Activated CD4-positive, alpha-beta memory T cell treated with anti-CD3 and anti-CD28 coated beads for 36 hours (primary cell): Measurements from ENCODE around the gene BMPR1B. TPM values are rescaled to one million over a fixed set of nuclear protein-coding genes. Genes with fewer than 3 reads are reported as not detected.
"Not testable (repeated sequence)": the region's sequence is repeated elsewhere in the genome, so short reads cannot be mapped to it uniquely, and the experiment has no call there.

Experiments
- CTCF ChIA-PET: fragments of 350-600 bp; sonication (Branson Sonifier 250); formaldehyde crosslinking; loops from one replicate; lab custom pipeline; 2021; ENCODE audit warnings: antibody characterized with exemption, inconsistent platforms; lab: Charles Lee
- POLR2A ChIA-PET: fragments of 350-600 bp; sonication (Branson Sonifier 250); formaldehyde crosslinking; loops from one replicate; lab custom pipeline; 2021; ENCODE audit warnings: antibody characterized with exemption; lab: Charles Lee
- DNase-seq: peaks from one replicate; pipeline ENCODE4 v3.0.0-alpha.2; 2020
- H3K27ac Mint-ChIP-seq: one replicate; pipeline ENCODE4 v1.8.0; 2021; ENCODE audit warnings: mixed read lengths
- H3K27me3 Mint-ChIP-seq: one replicate; pipeline ENCODE4 v1.8.0; 2021; ENCODE audit warnings: mixed read lengths
- H3K36me3 Mint-ChIP-seq: one replicate; pipeline ENCODE4 v1.8.0; 2021; ENCODE audit warnings: mixed read lengths
- H3K4me1 Mint-ChIP-seq: one replicate; pipeline ENCODE4 v1.8.0; 2021; ENCODE audit warnings: low read depth, mixed read lengths
- H3K4me3 Mint-ChIP-seq: one replicate; pipeline ENCODE4 v1.8.0; 2021; ENCODE audit warnings: mild to moderate bottlenecking, mixed read lengths
- H3K9me3 Mint-ChIP-seq: one replicate; pipeline ENCODE4 v1.8.0; 2021; ENCODE audit warnings: mixed read lengths
- intact Hi-C: fragments of 100-400 bp; cut with micrococcal nuclease; formaldehyde crosslinking; loops from one replicate; pipeline ENCODE4 v1.15.1; 2023
- total RNA-seq, 2 experiments: library from RNA; stranded (reverse); gene quantifications; one replicate each; pipeline ENCODE4 v1.2.3, GENCODE V29; 2021

Gene BMPR1B
- total RNA-seq, 2 experiments from 2014 or later = not detected

- Mint-ChIP-seq H3K4me1 (peaks cover 14% of the 10 kb centered on the region), H3K36me3 (no peaks in the 10 kb centered on the region), H3K9me3 (no peaks in the 10 kb centered on the region), H3K4me3 (no peak overlapping the region), H3K27ac (no peak overlapping the region), H3K27me3 (no peaks in the 10 kb centered on the region)
- intact Hi-C loops = loop anchor here (5.0 kb wide), 2 partner anchors 350 to 1195 kb away; no protein-coding TSS in a partner anchor
- no peak for DNase-seq
- POLR2A ChIA-PET = no interaction called here
- CTCF ChIA-PET = no interaction called here
Measured at GRCh38 chr4:95157596-95157995, 399.8 kb downstream of the BMPR1B start.

- POLR2A ChIA-PET = no interaction called here
- Mint-ChIP-seq H3K4me3 (no peak overlapping the region), H3K9me3 (no peaks in the 10 kb centered on the region), H3K36me3 (no peaks in the 10 kb centered on the region), H3K27ac (no peak overlapping the region), H3K4me1 (peaks cover 14% of the 10 kb centered on the region), H3K27me3 (no peaks in the 10 kb centered on the region)
- intact Hi-C loops = loop anchor here (5.0 kb wide), 2 partner anchors 349 to 1194 kb away; no protein-coding TSS in a partner anchor
- CTCF ChIA-PET = no interaction called here
- no peak for DNase-seq
Measured at GRCh38 chr4:95158045-95158444, 400.3 kb downstream of the BMPR1B start.

- peaks cover 14% of the 10 kb centered on the region for H3K4me1 Mint-ChIP-seq
- H3K27ac Mint-ChIP-seq = no peak overlapping the region
- no peaks in the 10 kb centered on the region for H3K27me3 Mint-ChIP-seq
- no peak overlapping the region for H3K4me3 Mint-ChIP-seq
- no peak for DNase-seq
- H3K9me3 Mint-ChIP-seq = no peaks in the 10 kb centered on the region
- H3K36me3 Mint-ChIP-seq = no peaks in the 10 kb centered on the region
- intact Hi-C loops = loop anchor here (5.0 kb wide), 2 partner anchors 349 to 1194 kb away; no protein-coding TSS in a partner anchor
- POLR2A ChIA-PET = interaction anchor here (0.6 kb wide), 1 partner anchor 24 kb away, joined by 3 read pairs; no protein-coding TSS in a partner anchor
- CTCF ChIA-PET = no interaction called here
Measured at GRCh38 chr4:95158626-95159025, 400.9 kb downstream of the BMPR1B start.

GRCh38 chr4:95159384-95159783 is 401.6 kb downstream of the BMPR1B start:
- peaks cover 14% of the 10 kb centered on the region for H3K4me1 Mint-ChIP-seq
- DNase-seq = no peak
- ChIA-PET CTCF (no interaction called here), POLR2A (interaction anchor here (0.6 kb wide), 1 partner anchor 24 kb away, joined by 3 read pairs; no protein-coding TSS in a partner anchor)
- no peaks in the 10 kb centered on the region for H3K36me3 Mint-ChIP-seq
- intact Hi-C loops = loop anchor here (5.0 kb wide), 2 partner anchors 348 to 1193 kb away; no protein-coding TSS in a partner anchor
- no peak overlapping the region for H3K4me3 Mint-ChIP-seq
- H3K27me3 Mint-ChIP-seq = no peaks in the 10 kb centered on the region
- H3K27ac Mint-ChIP-seq = no peak overlapping the region
- H3K9me3 Mint-ChIP-seq = no peaks in the 10 kb centered on the region

- H3K4me1 Mint-ChIP-seq = no peaks in the 10 kb centered on the region
- H3K27me3 Mint-ChIP-seq = no peaks in the 10 kb centered on the region
- POLR2A ChIA-PET = interaction anchor here (1.4 kb wide), 1 partner anchor 8 kb away, joined by 3 read pairs; no protein-coding TSS in a partner anchor
- H3K36me3 Mint-ChIP-seq = no peaks in the 10 kb centered on the region
- no peak overlapping the region for H3K27ac Mint-ChIP-seq
- H3K9me3 Mint-ChIP-seq = no peaks in the 10 kb centered on the region
- CTCF ChIA-PET = no interaction called here
- no peak for DNase-seq
- intact Hi-C loops = loop anchor here (10.0 kb wide), 1 partner anchor 1993 kb away; no protein-coding TSS in a partner anchor
- H3K4me3 Mint-ChIP-seq = no peak overlapping the region
Measured at GRCh38 chr4:95161781-95162469, 404.2 kb downstream of the BMPR1B start.

GRCh38 chr4:95162867-95163266 is 405.1 kb downstream of the BMPR1B start:
- no peak for DNase-seq
- ChIA-PET POLR2A (no interaction called here), CTCF (no interaction called here)
- intact Hi-C loops = loop anchor here (10.0 kb wide), 1 partner anchor 1992 kb away; no protein-coding TSS in a partner anchor
- Mint-ChIP-seq H3K27me3 (no peaks in the 10 kb centered on the region), H3K27ac (no peak overlapping the region), H3K36me3 (no peaks in the 10 kb centered on the region), H3K9me3 (no peaks in the 10 kb centered on the region), H3K4me1 (no peaks in the 10 kb centered on the region), H3K4me3 (no peak overlapping the region)

GRCh38 chr4:95165926-95166524 is 408.3 kb downstream of the BMPR1B start:
- Mint-ChIP-seq H3K36me3 (no peaks in the 10 kb centered on the region), H3K27me3 (no peaks in the 10 kb centered on the region), H3K9me3 (no peaks in the 10 kb centered on the region), H3K4me1 (no peaks in the 10 kb centered on the region), H3K27ac (no peak overlapping the region), H3K4me3 (no peak overlapping the region)
- DNase-seq = peak; percentile 22
- CTCF ChIA-PET = interaction anchor here (0.7 to 1.2 kb wide), 2 partner anchors 79 to 471 kb away, joined by 3 read pairs; no protein-coding TSS in a partner anchor
- intact Hi-C loops = loop anchor here (1.0 to 10.0 kb wide), 5 partner anchors 83 to 1989 kb away; no protein-coding TSS in a partner anchor
- POLR2A ChIA-PET = no interaction called here

- intact Hi-C loops = loop anchor here (5.0 to 10.0 kb wide), 4 partner anchors 99 to 1987 kb away; no protein-coding TSS in a partner anchor
- DNase-seq = peak; percentile 19
- Mint-ChIP-seq H3K4me1 (no peaks in the 10 kb centered on the region), H3K4me3 (no peak overlapping the region), H3K27me3 (no peaks in the 10 kb centered on the region), H3K36me3 (no peaks in the 10 kb centered on the region), H3K9me3 (peaks cover 3% of the 10 kb centered on the region), H3K27ac (no peak overlapping the region)
- ChIA-PET CTCF (no interaction called here), POLR2A (no interaction called here)
Measured at GRCh38 chr4:95167805-95168204, 410.1 kb downstream of the BMPR1B start.

- intact Hi-C loops = no loop called here
- Mint-ChIP-seq H3K4me1 (no peaks in the 10 kb centered on the region), H3K9me3 (peaks cover 3% of the 10 kb centered on the region), H3K4me3 (no peak overlapping the region), H3K27ac (no peak overlapping the region), H3K27me3 (no peaks in the 10 kb centered on the region), H3K36me3 (no peaks in the 10 kb centered on the region)
- ChIA-PET CTCF (interaction anchor here (0.6 kb wide), 1 partner anchor 367 kb away, joined by 3 read pairs; no protein-coding TSS in a partner anchor), POLR2A (interaction anchor here (1.1 kb wide), 1 partner anchor 9 kb away, joined by 3 read pairs; no protein-coding TSS in a partner anchor)
- no peak for DNase-seq
Measured at GRCh38 chr4:95170176-95170575, 412.4 kb downstream of the BMPR1B start.

GRCh38 chr4:95171377-95171776 is 413.6 kb downstream of the BMPR1B start:
- POLR2A ChIA-PET, H3K27ac Mint-ChIP-seq, intact Hi-C loops, H3K4me1 Mint-ChIP-seq, CTCF ChIA-PET, DNase-seq, H3K36me3 Mint-ChIP-seq, H3K27me3 Mint-ChIP-seq, H3K4me3 Mint-ChIP-seq, H3K9me3 Mint-ChIP-seq: not testable (repeated sequence)

GRCh38 chr4:95178938-95179337 is 421.2 kb downstream of the BMPR1B start:
- no peak overlapping the region for H3K4me3 Mint-ChIP-seq
- H3K27ac Mint-ChIP-seq = no peak overlapping the region
- H3K9me3 Mint-ChIP-seq = no peaks in the 10 kb centered on the region
- ChIA-PET CTCF (no interaction called here), POLR2A (no interaction called here)
- no peak for DNase-seq
- H3K27me3 Mint-ChIP-seq = peaks cover 3% of the 10 kb centered on the region
- intact Hi-C loops = no loop called here
- H3K36me3 Mint-ChIP-seq = no peaks in the 10 kb centered on the region
- no peaks in the 10 kb centered on the region for H3K4me1 Mint-ChIP-seq

GRCh38 chr4:95180531-95181242 is 422.9 kb downstream of the BMPR1B start:
- Mint-ChIP-seq H3K36me3 (no peaks in the 10 kb centered on the region), H3K27ac (no peak overlapping the region), H3K27me3 (peaks cover 5% of the 10 kb centered on the region), H3K9me3 (no peaks in the 10 kb centered on the region), H3K4me3 (no peak overlapping the region), H3K4me1 (no peaks in the 10 kb centered on the region)
- CTCF ChIA-PET = no interaction called here
- POLR2A ChIA-PET = no interaction called here
- no peak for DNase-seq
- intact Hi-C loops = no loop called here
